Adrenal gland (tissue), 5 donors: ENCODE data around the gene ZCWPW2.

Experiments
- POLR2A ChIP-seq, 2 donors: fragments of 450-650 bp; IDR thresholded peaks; one replicate each; pipeline ENCODE4 v1.6.1; 2017; ENCODE audit warnings: antibody characterized with exemption in 2 of 2, mild to moderate bottlenecking in 2 of 2, moderate library complexity in 1 of 2
- TF ChIP-seq, protein P1 (sequence below), 6 experiments: fragments of 450-650 bp in 4 of 6; fragments of 200-600 bp in 2 of 6; sonication (generic) in 1 of 6; IDR thresholded peaks; 1 replicate in 5 of 6; 2 replicates in 1 of 6; pipeline versions ENCODE4 v1.5.1 to v1.8.0; 2016 to 2021; ENCODE audit warnings: antibody characterized with exemption in 6 of 6, mild to moderate bottlenecking in 2 of 6, moderate library complexity in 1 of 6
- donor health status: DM: no; HTN: no; CAD: no.

DNA sequence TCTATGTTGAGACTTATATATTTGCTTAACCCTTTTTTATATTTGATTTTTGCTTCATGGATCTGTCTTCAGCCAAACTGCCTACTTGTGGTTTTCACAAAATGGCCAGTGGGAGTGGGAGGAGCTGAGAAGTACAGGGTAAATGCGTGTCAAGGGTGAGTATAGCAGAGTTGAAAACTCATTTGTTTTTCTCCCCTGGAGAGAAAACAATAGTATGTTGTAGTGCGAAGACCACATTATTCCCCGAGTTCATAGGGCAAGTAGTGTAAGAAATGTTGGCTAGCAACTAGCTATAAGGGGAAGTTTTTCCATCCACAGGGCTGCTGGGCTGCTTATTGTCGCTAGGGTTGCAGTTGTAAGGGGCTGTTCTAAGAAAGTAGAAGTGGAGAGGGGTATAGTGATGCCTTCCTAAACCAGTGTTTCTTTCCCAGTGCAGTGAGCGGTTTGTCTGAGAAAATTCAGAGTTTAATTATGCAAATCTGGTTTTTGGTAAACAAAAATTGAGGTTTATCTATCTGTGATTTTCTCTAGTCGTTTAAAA is 153.9 kb downstream of the ZCWPW2 start:
- TF ChIP-seq, protein P1, sequence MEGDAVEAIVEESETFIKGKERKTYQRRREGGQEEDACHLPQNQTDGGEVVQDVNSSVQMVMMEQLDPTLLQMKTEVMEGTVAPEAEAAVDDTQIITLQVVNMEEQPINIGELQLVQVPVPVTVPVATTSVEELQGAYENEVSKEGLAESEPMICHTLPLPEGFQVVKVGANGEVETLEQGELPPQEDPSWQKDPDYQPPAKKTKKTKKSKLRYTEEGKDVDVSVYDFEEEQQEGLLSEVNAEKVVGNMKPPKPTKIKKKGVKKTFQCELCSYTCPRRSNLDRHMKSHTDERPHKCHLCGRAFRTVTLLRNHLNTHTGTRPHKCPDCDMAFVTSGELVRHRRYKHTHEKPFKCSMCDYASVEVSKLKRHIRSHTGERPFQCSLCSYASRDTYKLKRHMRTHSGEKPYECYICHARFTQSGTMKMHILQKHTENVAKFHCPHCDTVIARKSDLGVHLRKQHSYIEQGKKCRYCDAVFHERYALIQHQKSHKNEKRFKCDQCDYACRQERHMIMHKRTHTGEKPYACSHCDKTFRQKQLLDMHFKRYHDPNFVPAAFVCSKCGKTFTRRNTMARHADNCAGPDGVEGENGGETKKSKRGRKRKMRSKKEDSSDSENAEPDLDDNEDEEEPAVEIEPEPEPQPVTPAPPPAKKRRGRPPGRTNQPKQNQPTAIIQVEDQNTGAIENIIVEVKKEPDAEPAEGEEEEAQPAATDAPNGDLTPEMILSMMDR (IDR thresholded peaks at IDR 0.05), result no peak
- no peak for TF ChIP-seq POLR2A (IDR thresholded peaks at IDR 0.05)
